K562 (cell line): ENCODE data around the gene FANCI. TPM values are rescaled to one million over a fixed set of nuclear protein-coding genes. Genes with fewer than 3 reads are reported as not detected.
A peak's percentile ranks its signal among the peaks of the same experiment; 100 is the strongest.

Source experiments
- CEBPG ChIP-seq, 3 experiments: fragments of 200-800 bp in 1 of 3; sonication (Bioruptor generic) in 1 of 3; sonication (generic) in 1 of 3; formaldehyde crosslinking in 1 of 3; IDR thresholded peaks in 2 of 3; conservative IDR thresholded peaks in 1 of 3; 2 replicates each; pipeline versions ENCODE4 v1.6.1 to v1.8.0; 2016 to 2022; ENCODE audit warnings: missing compliant biosample characterization in 2 of 3, missing genetic modification characterization in 2 of 3, mild to moderate bottlenecking in 1 of 3, missing genetic modification reagents in 1 of 3
- COPS2 ChIP-seq: fragments of 450-650 bp; conservative IDR thresholded peaks from 2 replicates; pipeline ENCODE4 v1.6.1; 2016; ENCODE audit warnings: mild to moderate bottlenecking, moderate library complexity
- ERF ChIP-seq: fragments of 450-650 bp; formaldehyde crosslinking; IDR thresholded peaks from 2 replicates; pipeline ENCODE4 v1.4.0; 2020; ENCODE audit warnings: mild to moderate bottlenecking, mixed read lengths
- HNRNPK ChIP-seq: fragments of 200-400 bp; formaldehyde crosslinking; IDR thresholded peaks from one replicate; pipeline ENCODE4 v1.6.1; 2018; ENCODE audit warnings: mild to moderate bottlenecking, low read depth, low read length; ENCODE audit not compliant: poor library complexity, severe bottlenecking
- KAT2B ChIP-seq: IDR thresholded peaks from one replicate; pipeline ENCODE4 v1.6.1; 2012; ENCODE audit warnings: low read depth, mild to moderate bottlenecking, control low read depth, inconsistent platforms, low read length, moderate library complexity
- NFE2L1 ChIP-seq: fragments of 450-650 bp; IDR thresholded peaks from 2 replicates; pipeline ENCODE4 v1.6.1; 2016; ENCODE audit warnings: missing genetic modification characterization, low read depth, mild to moderate bottlenecking, missing compliant biosample characterization, moderate library complexity, borderline replicate concordance
- PML ChIP-seq: IDR thresholded peaks from 2 replicates; pipeline ENCODE4 v1.6.1; 2012; ENCODE audit warnings: low read length, inconsistent platforms
- PTTG1 ChIP-seq: fragments of 450-650 bp; IDR thresholded peaks from 2 replicates; pipeline ENCODE4 v1.6.1; 2016; ENCODE audit warnings: low read depth, mild to moderate bottlenecking, missing genetic modification characterization, missing compliant biosample characterization
- RBM22 ChIP-seq: fragments of 200-400 bp; formaldehyde crosslinking; IDR thresholded peaks from 2 replicates; pipeline ENCODE4 v1.6.1; 2018; ENCODE audit warnings: low read length, low read depth; ENCODE audit not compliant: poor library complexity, severe bottlenecking
- SP2 ChIP-seq: IDR thresholded peaks from 2 replicates; pipeline ENCODE4 v1.6.1; 2011; ENCODE audit warnings: mild to moderate bottlenecking, low read depth, low read length, moderate library complexity; ENCODE audit not compliant: poor library complexity, severe bottlenecking; ENCODE audit errors: extremely low read depth
- STAG1 ChIP-seq: sonication (generic); formaldehyde crosslinking; IDR thresholded peaks from 2 replicates; pipeline ENCODE4 v1.5.0; 2020; ENCODE audit warnings: missing genetic modification reagents, borderline replicate concordance
- TCF15 ChIP-seq: fragments of 250-450 bp; sonication (Bioruptor Pico); IDR thresholded peaks from 2 replicates; pipeline ENCODE4 v1.8.0; 2022; ENCODE audit warnings: moderate library complexity, mild to moderate bottlenecking, inconsistent platforms
- WHSC1 ChIP-seq: IDR thresholded peaks from one replicate; pipeline ENCODE4 v1.6.1; 2012; ENCODE audit warnings: low read length, control low read depth, inconsistent platforms
- XRCC5 ChIP-seq: fragments of 200-400 bp; formaldehyde crosslinking; IDR thresholded peaks from 2 replicates; pipeline ENCODE4 v1.6.1; 2017; ENCODE audit warnings: low read depth, mild to moderate bottlenecking, low read length
- ZBTB43 ChIP-seq: sonication (generic); formaldehyde crosslinking; IDR thresholded peaks from 2 replicates; pipeline ENCODE4 v1.8.0; 2023; ENCODE audit warnings: mild to moderate bottlenecking, missing genetic modification reagents
- ZNF175 ChIP-seq: fragments of 200-800 bp; sonication (Bioruptor generic); IDR thresholded peaks from 2 replicates; pipeline ENCODE4 v1.6.1; 2016; ENCODE audit warnings: low read depth, mild to moderate bottlenecking, missing genetic modification characterization, missing compliant biosample characterization
- ZNF253 ChIP-seq: fragments of 250-450 bp; sonication (Bioruptor Pico); conservative IDR thresholded peaks from 2 replicates; pipeline ENCODE4 v1.6.1; 2021; ENCODE audit warnings: mild to moderate bottlenecking
- polyA plus RNA-seq, 8 experiments: library from polyadenylated mRNA; depleted of rRNA in 4 of 8; stranded (reverse) in 5 of 8; unstranded in 3 of 8; fragments of >200 nt; fragmentation: Nextera tagmentation in 2 of 8; fragmentation: Illumina TruSeq in 1 of 8; extraction: Ambion mirVana in 2 of 8; extraction: Trizol in 1 of 8; gene quantifications; 2 replicates each; pipeline versions ENCODE4 v1.2.1 to v1.2.3, GENCODE V29; 2011 to 2014; ENCODE audit warnings: inconsistent platforms in 1 of 8, missing spikeins in 1 of 8
- total RNA-seq, 7 experiments: library from RNA; depleted of rRNA in 6 of 7; stranded (reverse); fragments of >200 nt in 6 of 7; fragmentation: Illumina TruSeq in 2 of 7; extraction: Trizol in 2 of 7; gene quantifications; 2 replicates each; pipeline versions ENCODE4 v1.2.1 to v1.2.3, GENCODE V29; 2011 to 2021; ENCODE audit warnings: low replicate concordance in 1 of 7
- TF ChIP-seq, protein P1 (sequence below): sonication (generic); IDR thresholded peaks from 2 replicates; pipeline ENCODE4 v1.6.1; 2016
- TF ChIP-seq, protein P2 (sequence below): fragments of 250-450 bp; sonication (Bioruptor Pico); IDR thresholded peaks from 2 replicates; pipeline ENCODE4 v1.4.0; 2020; ENCODE audit warnings: borderline replicate concordance
- TF ChIP-seq, protein P3 (sequence below): fragments of 250-450 bp; sonication (Bioruptor Pico); IDR thresholded peaks from 2 replicates; pipeline ENCODE4 v1.8.0; 2021; ENCODE audit warnings: moderate library complexity, mild to moderate bottlenecking, inconsistent platforms

FANCI gene
- total and polyA plus RNA-seq, 9 of the 15 experiments (the other 6 are each of a cell fraction or from before 2014, with no cell fraction given) = 72.1 to 165 (median 131) TPM

DNA sequence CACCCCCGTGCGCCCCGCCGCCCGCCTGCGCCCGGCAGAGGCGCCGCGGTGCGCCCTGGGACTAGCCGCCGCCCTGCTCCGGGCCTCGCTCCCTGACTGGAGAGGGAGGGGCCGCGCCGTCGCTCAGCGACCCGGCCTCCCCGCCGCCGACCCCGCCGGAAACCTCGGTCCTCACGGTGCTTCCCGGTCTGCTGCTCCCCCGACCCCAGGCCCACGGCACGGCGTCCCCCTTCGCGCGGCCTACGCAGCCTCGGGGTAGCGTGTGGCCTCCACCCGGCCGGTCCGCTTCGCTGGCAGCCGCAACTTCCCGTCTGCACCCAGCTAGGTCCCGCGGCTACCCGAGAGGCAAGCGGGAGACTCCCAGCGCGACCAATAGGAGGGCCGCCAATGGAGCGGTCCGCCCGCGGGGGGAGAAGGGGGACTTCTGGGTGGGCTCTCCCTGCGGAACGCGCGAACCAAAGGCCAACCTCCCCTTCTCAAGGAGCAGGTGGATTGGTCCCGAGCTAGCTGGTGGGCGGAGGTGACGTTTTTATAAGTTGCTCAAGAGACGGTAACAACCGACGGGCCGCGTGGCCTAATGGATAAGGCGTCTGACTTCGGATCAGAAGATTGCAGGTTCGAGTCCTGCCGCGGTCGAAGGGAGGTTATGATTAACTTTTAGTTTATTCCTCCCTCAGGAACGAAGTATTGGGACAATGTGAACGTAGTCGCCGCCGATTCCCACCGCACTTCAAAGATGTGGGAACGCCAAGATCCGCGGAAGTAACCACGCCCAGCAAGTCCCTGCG, 90.9 kb downstream of the FANCI start, which contains the start of gene POLG (continued):
- TF ChIP-seq XRCC5 (peak; percentile 64), HNRNPK (no peak), WHSC1 (no peak), PML (peak; percentile 82), RBM22 (peak; percentile 79), ZNF175 (CRISPR knock-in tag) (peak; percentile 63; the same call in 1 of the 2 replicates), ZNF253 (CRISPR knock-in tag) (no peak), SP2 (no peak), CEBPG (CRISPR knock-in tag; IDR thresholded peaks at IDR 0.05) (peak; percentile 74), CEBPG (tag; conservative IDR thresholded peaks at IDR 0.05 in 1 of 2, IDR thresholded peaks at IDR 0.05 in 1 of 2) (peak; percentile 67 to 76; a peak in 3 of 4 replicates), KAT2B (no peak), TCF15 (no peak), PTTG1 (tag) (no peak), STAG1 (CRISPR knock-in tag) (no peak), NFE2L1 (no peak), ZBTB43 (CRISPR knock-in tag) (peak; percentile 24; the same call in 1 of the 2 replicates), ERF (CRISPR knock-in tag) (peak; percentile 66), COPS2 (no peak)
- TF ChIP-seq, protein P1, sequence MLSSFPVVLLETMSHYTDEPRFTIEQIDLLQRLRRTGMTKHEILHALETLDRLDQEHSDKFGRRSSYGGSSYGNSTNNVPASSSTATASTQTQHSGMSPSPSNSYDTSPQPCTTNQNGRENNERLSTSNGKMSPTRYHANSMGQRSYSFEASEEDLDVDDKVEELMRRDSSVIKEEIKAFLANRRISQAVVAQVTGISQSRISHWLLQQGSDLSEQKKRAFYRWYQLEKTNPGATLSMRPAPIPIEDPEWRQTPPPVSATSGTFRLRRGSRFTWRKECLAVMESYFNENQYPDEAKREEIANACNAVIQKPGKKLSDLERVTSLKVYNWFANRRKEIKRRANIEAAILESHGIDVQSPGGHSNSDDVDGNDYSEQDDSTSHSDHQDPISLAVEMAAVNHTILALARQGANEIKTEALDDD = peak; percentile 95
- TF ChIP-seq, protein P2, sequence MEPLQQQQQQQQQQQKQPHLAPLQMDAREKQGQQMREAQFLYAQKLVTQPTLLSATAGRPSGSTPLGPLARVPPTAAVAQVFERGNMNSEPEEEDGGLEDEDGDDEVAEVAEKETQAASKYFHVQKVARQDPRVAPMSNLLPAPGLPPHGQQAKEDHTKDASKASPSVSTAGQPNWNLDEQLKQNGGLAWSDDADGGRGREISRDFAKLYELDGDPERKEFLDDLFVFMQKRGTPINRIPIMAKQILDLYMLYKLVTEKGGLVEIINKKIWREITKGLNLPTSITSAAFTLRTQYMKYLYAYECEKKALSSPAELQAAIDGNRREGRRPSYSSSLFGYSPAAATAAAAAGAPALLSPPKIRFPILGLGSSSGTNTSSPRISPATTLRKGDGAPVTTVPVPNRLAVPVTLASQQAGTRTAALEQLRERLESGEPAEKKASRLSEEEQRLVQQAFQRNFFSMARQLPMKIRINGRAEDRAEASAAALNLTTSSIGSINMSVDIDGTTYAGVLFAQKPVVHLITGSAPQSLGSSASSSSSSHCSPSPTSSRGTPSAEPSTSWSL (CRISPR knock-in tag) = no peak
- TF ChIP-seq, protein P3, sequence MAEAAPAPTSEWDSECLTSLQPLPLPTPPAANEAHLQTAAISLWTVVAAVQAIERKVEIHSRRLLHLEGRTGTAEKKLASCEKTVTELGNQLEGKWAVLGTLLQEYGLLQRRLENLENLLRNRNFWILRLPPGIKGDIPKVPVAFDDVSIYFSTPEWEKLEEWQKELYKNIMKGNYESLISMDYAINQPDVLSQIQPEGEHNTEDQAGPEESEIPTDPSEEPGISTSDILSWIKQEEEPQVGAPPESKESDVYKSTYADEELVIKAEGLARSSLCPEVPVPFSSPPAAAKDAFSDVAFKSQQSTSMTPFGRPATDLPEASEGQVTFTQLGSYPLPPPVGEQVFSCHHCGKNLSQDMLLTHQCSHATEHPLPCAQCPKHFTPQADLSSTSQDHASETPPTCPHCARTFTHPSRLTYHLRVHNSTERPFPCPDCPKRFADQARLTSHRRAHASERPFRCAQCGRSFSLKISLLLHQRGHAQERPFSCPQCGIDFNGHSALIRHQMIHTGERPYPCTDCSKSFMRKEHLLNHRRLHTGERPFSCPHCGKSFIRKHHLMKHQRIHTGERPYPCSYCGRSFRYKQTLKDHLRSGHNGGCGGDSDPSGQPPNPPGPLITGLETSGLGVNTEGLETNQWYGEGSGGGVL = no peak
